H9 (cell line): Measurements from ENCODE around the gene DYNC1H1. TPM values are rescaled to one million over a fixed set of nuclear protein-coding genes. Genes with fewer than 3 reads are reported as not detected.

Experiments
- DNase-seq: peaks from one replicate; pipeline ENCODE4 v3.0.0-alpha.2; 2017
- H2AFZ ChIP-seq: one replicate; pipeline ENCODE4 v1.6.1; 2013; ENCODE audit warnings: mild to moderate bottlenecking, low read length, control low read depth, moderate library complexity
- H2AK5ac ChIP-seq: 2 replicates; pipeline ENCODE4 v1.6.1; 2013; ENCODE audit warnings: low read length, control low read depth, mixed read lengths; ENCODE audit not compliant: insufficient read length
- H2BK120ac ChIP-seq: one replicate; pipeline ENCODE4 v1.6.1; 2013; ENCODE audit warnings: low read depth, mild to moderate bottlenecking, low read length, control low read depth, inconsistent platforms; ENCODE audit not compliant: poor library complexity, severe bottlenecking
- H2BK12ac ChIP-seq: 2 replicates; pipeline ENCODE4 v1.6.1; 2013; ENCODE audit warnings: low read length, control low read depth, mixed read lengths, low read depth; ENCODE audit not compliant: insufficient read length
- H2BK15ac ChIP-seq: 2 replicates; pipeline ENCODE4 v1.6.1; 2013; ENCODE audit warnings: low read depth, low read length, control low read depth
- H2BK20ac ChIP-seq: one replicate; pipeline ENCODE4 v1.6.1; 2013; ENCODE audit warnings: low read depth, mild to moderate bottlenecking, low read length, control low read depth, inconsistent platforms; ENCODE audit not compliant: poor library complexity, severe bottlenecking
- H2BK5ac ChIP-seq: 2 replicates; pipeline ENCODE4 v1.6.1; 2013; ENCODE audit warnings: low read length, control low read depth, mixed read lengths; ENCODE audit not compliant: insufficient read length
- H3K14ac ChIP-seq: 2 replicates; pipeline ENCODE4 v1.6.1; 2013; ENCODE audit warnings: low read length, control low read depth; ENCODE audit not compliant: insufficient read depth
- H3K18ac ChIP-seq: 2 replicates; pipeline ENCODE4 v1.6.1; 2013; ENCODE audit warnings: low read depth, mild to moderate bottlenecking, mixed read lengths, low read length, control low read depth; ENCODE audit not compliant: insufficient read length
- H3K23ac ChIP-seq: 2 replicates; pipeline ENCODE4 v1.6.1; 2013; ENCODE audit warnings: low read length, control low read depth, mixed read lengths, low read depth; ENCODE audit not compliant: insufficient read length
- H3K23me2 ChIP-seq: 2 replicates; pipeline ENCODE4 v1.6.1; 2013; ENCODE audit warnings: low read depth, mild to moderate bottlenecking, mixed read lengths, low read length, control low read depth; ENCODE audit not compliant: insufficient read length, poor library complexity, severe bottlenecking
- H3K27ac ChIP-seq: 2 replicates; pipeline ENCODE4 v1.5.1; 2013; ENCODE audit warnings: low read length, control low read depth, mixed read lengths, low read depth; ENCODE audit not compliant: insufficient read length
- H3K27me3 ChIP-seq: 2 replicates; pipeline ENCODE4 v1.6.1; 2013; ENCODE audit warnings: low read length, control low read depth, inconsistent platforms; ENCODE audit not compliant: insufficient read depth
- H3K4ac ChIP-seq: 2 replicates; pipeline ENCODE4 v1.6.1; 2013; ENCODE audit warnings: low read depth, mild to moderate bottlenecking, control low read depth, inconsistent platforms, low read length, moderate library complexity
- H3K4me1 ChIP-seq: 2 replicates; pipeline ENCODE4 v1.6.1; 2013; ENCODE audit warnings: low read length, control low read depth, inconsistent platforms; ENCODE audit not compliant: insufficient read depth
- H3K4me2 ChIP-seq: 2 replicates; pipeline ENCODE4 v1.6.1; 2013; ENCODE audit warnings: low read length, control low read depth, mixed read lengths; ENCODE audit not compliant: insufficient read length, insufficient read depth
- H3K56ac ChIP-seq: 2 replicates; pipeline ENCODE4 v1.6.1; 2013; ENCODE audit warnings: low read depth, mild to moderate bottlenecking, mixed read lengths, low read length, control low read depth; ENCODE audit not compliant: insufficient read length
- H3K79me1 ChIP-seq: 2 replicates; pipeline ENCODE4 v1.6.1; 2013; ENCODE audit warnings: low read depth, mild to moderate bottlenecking, moderate library complexity, low read length, control low read depth, inconsistent platforms; ENCODE audit not compliant: insufficient read depth, poor library complexity, severe bottlenecking
- H3K79me2 ChIP-seq: 2 replicates; pipeline ENCODE4 v1.6.1; 2013; ENCODE audit warnings: low read length, control low read depth, inconsistent platforms; ENCODE audit not compliant: insufficient read depth
- H3K9ac ChIP-seq: 2 replicates; pipeline ENCODE4 v1.6.1; 2013; ENCODE audit warnings: low read length, control low read depth, mixed read lengths; ENCODE audit not compliant: insufficient read length; ENCODE audit errors: extremely low read depth
- H3K9me3 ChIP-seq: one replicate; pipeline ENCODE4 v1.6.1; 2013; ENCODE audit warnings: low read depth, low read length, inconsistent platforms; ENCODE audit not compliant: control insufficient read depth
- H3T11ph ChIP-seq: one replicate; pipeline ENCODE4 v1.6.1; 2013; ENCODE audit warnings: mild to moderate bottlenecking, low read length, control low read depth, inconsistent platforms
- H4K20me1 ChIP-seq: one replicate; pipeline ENCODE4 v1.6.1; 2013; ENCODE audit not compliant: control insufficient read depth, insufficient read length, insufficient read depth
- H4K5ac ChIP-seq: 2 replicates; pipeline ENCODE4 v1.6.1; 2013; ENCODE audit warnings: low read depth, mild to moderate bottlenecking, mixed read lengths, low read length, control low read depth; ENCODE audit not compliant: insufficient read length
- H4K8ac ChIP-seq: replicated peaks from 2 replicates; pipeline ENCODE4 v1.6.1; 2013; ENCODE audit warnings: low read length, control low read depth, mixed read lengths, low read depth; ENCODE audit not compliant: insufficient read length
- H4K91ac ChIP-seq: 2 replicates; pipeline ENCODE4 v1.6.1; 2013; ENCODE audit warnings: low read depth, mild to moderate bottlenecking, moderate library complexity, mixed read lengths, low read length, control low read depth; ENCODE audit not compliant: insufficient read length
- H3K27ac Mint-ChIP-seq, 3 experiments: 2 replicates in 2 of 3; 3 replicates in 1 of 3; pipeline ENCODE4 v1.8.0; 2020 to 2021; ENCODE audit warnings: mixed read lengths in 3 of 3, mild to moderate bottlenecking in 1 of 3, moderate library complexity in 1 of 3
- H3K27me3 Mint-ChIP-seq: 2 replicates; pipeline ENCODE4 v1.8.0; 2021; ENCODE audit warnings: low read depth, mild to moderate bottlenecking, moderate library complexity, mixed read lengths
- H3K36me3 Mint-ChIP-seq, 3 experiments: 2 replicates in 2 of 3; 3 replicates in 1 of 3; pipeline ENCODE4 v1.8.0; 2020 to 2021; ENCODE audit warnings: low read depth in 3 of 3, mixed read lengths in 3 of 3; ENCODE audit not compliant: insufficient read depth in 1 of 3
- H3K4me1 Mint-ChIP-seq, 2 experiments: 2 replicates each; pipeline ENCODE4 v1.8.0; 2020; ENCODE audit warnings: mixed read lengths in 2 of 2
- H3K4me3 Mint-ChIP-seq, 2 experiments: 2 replicates in 1 of 2; 3 replicates in 1 of 2; pipeline ENCODE4 v1.8.0; 2020 to 2021; ENCODE audit warnings: mild to moderate bottlenecking in 2 of 2, mixed read lengths in 2 of 2, moderate library complexity in 1 of 2
- H3K9me3 Mint-ChIP-seq, 2 experiments: 2 replicates in 1 of 2; 3 replicates in 1 of 2; pipeline ENCODE4 v1.8.0; 2020; ENCODE audit warnings: mild to moderate bottlenecking in 2 of 2, mixed read lengths in 2 of 2, moderate library complexity in 1 of 2
- CTCF ChIP-seq: fragments of 200-600 bp; sonication (generic); conservative IDR thresholded peaks from 3 replicates; pipeline ENCODE4 v1.8.0; 2021; ENCODE audit warnings: antibody characterized with exemption, mild to moderate bottlenecking
- WGBS: extraction: QIAGEN DNeasy Blood & Tissue Kit; methylation state at CpG from one replicate; pipeline ENCODE4 v1.1.7; 2013; ENCODE audit warnings: missing lambda C conversion rate, low lambda C conversion rate, mixed read lengths; ENCODE audit not compliant: insufficient read length; ENCODE audit errors: extremely low coverage; 5-methylcytosine and 5-hydroxymethylcytosine counted together
- total RNA-seq: library from RNA; stranded (reverse); gene quantifications from 2 replicates; pipeline ENCODE4 v1.2.1, GENCODE V29; 2021

Gene DYNC1H1
- total RNA-seq, 1 experiment from 2014 or later = 359 TPM

DNA sequence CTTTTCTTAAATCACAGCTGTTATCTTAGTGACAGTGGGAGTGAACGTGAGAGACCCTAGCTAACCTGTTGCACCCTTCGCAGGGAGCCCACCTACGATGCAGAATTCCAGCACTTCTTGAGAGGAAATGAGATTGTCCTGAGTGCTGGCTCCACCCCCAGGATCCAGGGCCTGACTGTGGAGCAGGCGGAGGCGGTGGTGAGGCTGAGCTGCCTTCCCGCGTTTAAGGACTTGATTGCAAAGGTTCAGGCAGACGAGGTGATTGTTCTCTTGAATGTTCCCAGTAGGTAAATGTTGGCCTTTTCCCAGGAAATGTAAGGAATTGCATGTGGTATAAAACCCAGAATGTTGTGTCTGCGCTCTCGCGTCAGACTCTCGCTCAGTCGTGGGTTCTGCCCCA lies 75.8 kb downstream of the DYNC1H1 start:
- Histone ChIP-seq H3K9ac (no peak overlapping the region), H3K79me2 (no peaks in the 10 kb centered on the region), H3K27ac (no peak overlapping the region), H3K4me2 (no peak overlapping the region), H2AFZ (no peak overlapping the region), H2BK120ac (no peak overlapping the region), H3K56ac (no peak overlapping the region), H2BK5ac (no peak overlapping the region), H4K20me1 (no peaks in the 10 kb centered on the region), H3K4me1 (no peaks in the 10 kb centered on the region), H3K18ac (no peak overlapping the region), H2BK20ac (no peak overlapping the region), H4K8ac (no peak overlapping the region), H2BK15ac (no peak overlapping the region), H3T11ph (no peak overlapping the region), H3K4ac (no peak overlapping the region), H3K23me2 (no peaks in the 10 kb centered on the region), H2BK12ac (no peak overlapping the region), H3K9me3 (no peaks in the 10 kb centered on the region), H3K23ac (no peak overlapping the region), H2AK5ac (no peak overlapping the region), H4K5ac (no peak overlapping the region), H3K27me3 (no peaks in the 10 kb centered on the region), H3K14ac (no peak overlapping the region), H3K79me1 (no peaks in the 10 kb centered on the region), H4K91ac (no peak overlapping the region)
- H3K27me3 Mint-ChIP-seq = no peaks in the 10 kb centered on the region
- DNase-seq = no peak
- no peak overlapping the region for H3K4me3 Mint-ChIP-seq
- H3K36me3 Mint-ChIP-seq = peaks cover 72 to 92% (median 91%) of the 10 kb centered on the region in 3 experiments
- no CpG with 5 or more reads among the region's 13 CpGs for WGBS
- no peak overlapping the region for H3K27ac Mint-ChIP-seq
- H3K9me3 Mint-ChIP-seq = no peaks in the 10 kb centered on the region; a peak in 1 of 5 replicates
- no peaks in the 10 kb centered on the region for H3K4me1 Mint-ChIP-seq
- TF ChIP-seq CTCF = no peak
